GM10847 (cell line): ENCODE data around the gene FAM98C.

ENCODE experiments used
- POLR2A ChIP-seq: IDR thresholded peaks from 2 replicates; pipeline ENCODE4 v1.6.1; 2011; ENCODE audit not compliant: insufficient read length; ENCODE audit errors: extremely low read depth

Gene FAM98C

DNA sequence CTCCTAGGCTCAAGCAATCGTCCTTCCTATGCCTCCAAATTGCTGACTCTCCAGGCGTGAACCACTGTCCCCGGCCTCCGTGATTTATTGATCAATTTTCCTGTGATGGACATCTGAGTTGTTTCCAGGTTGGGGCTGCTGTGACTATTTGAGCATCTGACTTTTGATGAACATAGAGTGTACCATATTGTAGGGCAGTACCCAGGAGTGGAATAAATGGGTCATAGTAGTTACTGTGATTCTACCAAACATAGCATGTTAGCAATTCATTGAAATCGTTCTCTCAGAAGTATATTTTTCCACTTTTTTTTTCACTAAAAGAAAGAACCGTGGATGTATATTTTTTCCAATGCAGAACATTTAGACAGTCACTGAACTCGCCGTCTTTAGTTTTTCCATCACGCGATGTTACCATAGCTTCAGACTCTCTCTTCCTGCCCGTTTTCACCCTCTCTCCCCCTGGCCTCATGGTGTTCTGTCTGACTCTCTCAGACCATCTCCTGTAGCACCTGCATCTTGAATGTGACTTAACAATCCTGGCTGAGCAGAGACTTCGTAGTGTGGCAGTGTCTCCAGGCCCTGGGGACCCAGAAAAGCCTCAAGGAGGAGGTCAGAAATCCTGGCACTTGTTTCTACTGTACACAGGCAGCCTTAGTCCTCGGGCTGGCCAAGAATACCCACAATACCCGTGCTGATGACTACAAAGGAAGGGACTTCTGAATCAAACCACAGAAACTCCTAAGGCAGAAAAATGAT, 26.3 kb downstream of the FAM98C start:
- no peak for TF ChIP-seq POLR2A

DNA sequence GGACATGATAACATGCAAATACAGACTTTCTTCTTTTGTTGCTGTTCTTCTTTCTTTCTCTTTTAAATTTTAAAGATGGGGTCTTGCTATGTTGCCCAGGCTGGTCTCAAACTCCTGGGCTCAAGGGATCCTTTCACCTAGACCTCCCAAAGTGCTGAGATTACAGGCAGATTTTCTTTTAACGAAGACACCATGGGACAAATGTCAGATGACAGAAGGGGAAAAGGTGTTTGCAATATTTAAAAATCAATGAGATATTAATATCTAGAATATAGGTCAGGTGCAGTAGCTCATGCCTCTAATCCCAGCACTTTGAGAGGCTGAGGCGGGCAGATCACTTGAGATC, 26.9 kb downstream of the FAM98C start:
- no peak for TF ChIP-seq POLR2A

DNA sequence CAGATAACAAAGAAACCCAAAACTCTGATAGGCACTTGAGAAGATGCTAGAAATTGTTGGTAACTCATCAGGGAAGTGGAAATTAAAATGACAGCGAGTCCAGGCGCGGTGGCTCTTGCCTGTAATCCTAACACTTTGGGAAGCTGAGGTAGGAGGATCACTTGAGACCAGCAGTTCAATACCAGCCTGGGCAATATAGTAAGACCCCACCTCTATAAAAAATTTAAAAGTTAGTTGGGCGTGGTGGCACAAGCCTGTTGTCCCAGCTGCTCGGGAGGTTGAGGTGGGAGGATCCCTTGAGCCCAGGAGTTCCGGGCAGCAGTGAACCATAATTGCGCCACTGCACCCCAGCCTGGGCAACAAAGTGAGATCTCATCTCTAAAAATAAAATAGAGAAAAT, 28.0 kb downstream of the FAM98C start:
- no peak for TF ChIP-seq POLR2A

DNA sequence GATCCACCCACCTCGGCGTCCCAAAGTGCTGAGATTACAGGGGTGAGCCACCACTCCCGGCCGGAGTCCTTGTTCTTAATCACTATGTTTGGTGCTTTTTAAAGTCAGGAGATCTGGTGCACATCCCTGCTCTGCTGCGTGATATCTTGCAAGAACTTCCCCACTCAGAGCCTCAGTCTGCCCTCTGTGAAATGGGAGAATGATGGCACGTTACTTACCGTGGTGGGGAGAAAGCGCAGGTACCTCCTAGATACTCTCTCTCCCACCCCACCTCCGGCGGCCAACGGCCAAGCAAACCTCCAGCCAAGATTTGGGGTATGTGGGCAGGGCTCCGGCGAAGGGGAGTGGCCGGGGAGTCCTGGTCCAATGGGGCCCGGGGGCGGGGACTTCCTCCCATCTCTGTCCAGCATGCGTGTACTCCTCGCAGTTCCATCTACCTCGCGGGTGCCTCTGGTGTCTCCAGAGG, 30.4 kb downstream of the FAM98C start, which contains the start of gene RYR1:
RYR1 (plus strand) TSS at position 424 of the 466 bp plus-strand sequence. CDS start 139 bp downstream, outside the sequence.
- no peak for TF ChIP-seq POLR2A

DNA sequence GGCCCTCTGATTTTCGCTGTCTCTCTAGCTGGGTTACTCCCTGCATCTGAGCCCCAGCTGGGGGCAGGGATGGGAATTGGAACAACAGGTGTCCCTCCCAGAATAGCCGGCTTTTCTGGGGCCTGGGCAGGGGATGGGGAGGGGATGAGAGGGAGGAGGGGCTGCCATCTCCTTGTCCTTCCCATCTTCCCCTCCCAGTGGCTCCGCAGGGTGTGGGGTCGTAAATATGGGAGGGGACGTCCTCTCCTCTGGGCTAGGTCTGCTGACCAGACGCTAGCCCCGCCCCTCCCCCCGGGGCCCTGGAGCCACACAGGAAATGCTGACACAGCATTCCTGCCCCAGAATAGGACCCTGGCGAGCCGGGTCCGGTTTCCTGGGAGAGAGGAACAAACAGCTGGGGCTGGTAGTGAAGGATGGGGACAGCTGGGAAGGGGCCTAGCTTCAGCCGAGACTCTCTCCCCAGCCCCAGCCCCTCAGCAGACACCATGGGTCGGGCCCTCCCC, 31.7 kb downstream of the FAM98C start:
- no peak for TF ChIP-seq POLR2A

DNA sequence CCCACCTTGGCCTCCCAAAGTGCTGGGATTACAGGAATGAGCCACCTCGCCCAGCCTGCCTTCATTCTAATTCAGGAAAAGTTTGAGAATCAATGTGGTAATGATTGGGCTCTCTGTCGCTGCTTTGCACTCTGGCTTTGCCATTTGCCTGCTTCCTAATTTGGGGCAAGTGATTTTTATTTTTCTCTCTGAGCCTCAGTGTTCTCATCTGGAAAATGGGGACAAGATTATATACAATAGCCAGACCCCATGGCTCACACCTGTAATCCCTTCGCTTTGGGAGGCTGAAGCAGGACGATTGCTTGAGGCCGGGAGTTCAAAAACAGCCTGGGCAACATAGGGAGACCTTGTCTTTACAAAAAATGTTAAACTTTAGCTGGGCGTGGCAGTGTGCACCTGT, 34.4 kb downstream of the FAM98C start:
- no peak for TF ChIP-seq POLR2A

DNA sequence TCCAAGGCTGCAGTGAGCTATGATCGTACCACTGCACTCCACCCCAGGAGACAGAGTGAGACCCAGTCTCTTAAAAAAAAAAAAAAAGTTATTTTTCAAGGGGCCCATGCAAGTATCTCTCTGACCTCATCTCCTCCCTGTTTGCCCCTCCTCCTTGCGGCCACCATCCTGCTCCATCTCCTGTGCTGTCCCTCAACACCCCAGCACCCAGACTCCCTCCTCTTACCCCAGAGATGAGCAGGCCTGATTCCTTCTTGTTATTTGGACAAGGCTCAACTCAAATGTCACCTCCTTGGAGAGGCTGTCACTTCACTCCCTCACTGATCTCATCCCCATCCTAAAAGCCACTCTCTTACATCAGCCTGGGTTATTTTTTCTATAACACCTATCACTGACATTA, 35.0 kb downstream of the FAM98C start:
- no peak for TF ChIP-seq POLR2A

DNA sequence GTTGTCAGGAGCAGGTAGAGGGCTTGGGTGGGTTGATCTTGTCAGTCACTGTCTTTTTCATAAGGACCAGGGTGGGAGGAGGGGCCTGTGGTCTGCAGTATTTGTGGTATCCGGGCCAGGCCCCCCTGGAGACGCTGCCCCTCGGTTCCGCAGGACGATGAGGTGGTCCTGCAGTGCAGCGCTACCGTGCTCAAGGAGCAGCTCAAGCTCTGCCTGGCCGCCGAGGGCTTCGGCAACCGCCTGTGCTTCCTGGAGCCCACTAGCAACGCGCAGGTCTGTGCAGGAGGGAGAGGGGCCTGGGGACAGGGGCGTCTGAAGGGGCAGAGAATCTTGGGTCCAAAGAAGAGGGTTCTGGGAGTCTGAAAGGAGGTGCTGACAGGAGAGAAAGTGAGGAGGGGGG, 37.7 kb downstream of the FAM98C start:
- no peak for TF ChIP-seq POLR2A

DNA sequence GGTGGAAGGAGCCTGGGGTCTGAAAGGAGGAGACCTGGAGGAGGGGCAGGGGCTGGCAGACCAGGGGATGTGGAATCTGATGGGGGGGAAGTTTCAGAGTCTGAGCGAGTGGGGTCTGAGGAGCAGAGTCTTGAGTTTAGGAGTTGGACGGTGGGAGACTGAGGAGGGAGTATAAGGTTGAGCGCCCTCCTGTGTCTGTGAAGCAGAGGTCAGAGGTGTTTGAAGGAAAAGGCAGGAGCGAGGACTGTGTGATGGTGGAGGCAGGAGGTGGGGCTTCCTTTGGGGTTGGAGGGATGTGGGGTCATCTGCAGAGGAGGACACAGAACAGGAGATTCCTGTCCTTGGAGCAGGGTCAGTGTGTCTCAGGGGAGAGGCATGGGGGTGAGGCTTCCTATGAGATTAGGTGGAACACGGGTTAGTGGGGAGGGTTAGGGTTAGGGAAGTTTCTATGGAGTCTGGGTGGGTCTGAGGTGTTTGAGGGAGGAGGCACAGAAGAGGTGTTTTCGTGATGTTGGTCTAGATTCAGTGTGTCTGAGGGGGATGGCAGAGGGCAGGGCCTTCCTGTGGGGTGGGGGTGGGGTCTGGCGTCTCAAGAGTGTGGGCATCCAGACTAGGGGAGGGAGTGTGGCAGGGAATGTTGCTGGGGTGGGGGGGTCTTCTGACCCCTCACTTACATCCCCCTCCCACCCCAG, 38.9 kb downstream of the FAM98C start:
- TF ChIP-seq POLR2A = no peak

DNA sequence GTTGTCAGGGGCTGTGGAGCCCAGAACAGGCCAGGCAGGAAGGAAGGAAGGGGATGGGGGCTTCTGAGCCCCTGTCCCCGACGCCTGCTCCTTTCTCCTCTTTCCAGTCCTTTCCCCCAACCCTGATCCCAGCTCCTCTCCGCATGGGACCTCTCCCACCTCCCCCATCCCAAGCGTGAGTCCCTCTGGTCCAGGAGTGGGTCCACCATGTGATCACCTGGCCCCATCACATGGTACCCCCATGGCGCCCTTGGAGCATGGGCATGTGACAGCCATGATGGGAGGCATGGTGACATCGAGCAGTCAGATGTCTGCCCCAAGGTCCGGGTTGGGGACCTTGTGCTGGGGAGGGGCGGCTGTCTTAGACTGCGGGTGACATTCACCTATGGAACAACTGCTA, 39.8 kb downstream of the FAM98C start:
- TF ChIP-seq POLR2A = no peak

DNA sequence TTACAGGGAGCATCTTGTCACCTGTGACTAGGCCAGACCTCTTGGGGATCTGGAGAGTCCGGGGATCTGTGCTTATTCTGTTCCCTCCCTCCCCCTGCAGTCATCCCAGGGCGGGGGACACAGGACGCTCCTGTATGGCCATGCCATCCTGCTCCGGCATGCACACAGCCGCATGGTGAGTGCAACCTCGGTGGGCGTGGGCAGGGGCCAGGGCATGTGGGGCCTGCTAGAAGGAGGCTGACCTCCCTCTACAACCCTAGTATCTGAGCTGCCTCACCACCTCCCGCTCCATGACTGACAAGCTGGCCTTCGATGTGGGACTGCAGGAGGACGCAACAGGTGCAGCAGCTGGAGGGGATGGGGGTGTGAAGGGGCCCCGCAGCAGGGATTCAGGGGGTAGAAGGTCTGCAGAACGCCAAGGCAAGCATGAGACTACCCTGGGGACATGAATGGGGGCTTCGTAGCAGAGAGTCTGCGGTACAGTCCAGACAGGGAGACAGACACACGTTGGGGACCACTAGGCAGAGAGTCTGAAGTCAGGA, 40.6 kb downstream of the FAM98C start:
- no peak for TF ChIP-seq POLR2A

DNA sequence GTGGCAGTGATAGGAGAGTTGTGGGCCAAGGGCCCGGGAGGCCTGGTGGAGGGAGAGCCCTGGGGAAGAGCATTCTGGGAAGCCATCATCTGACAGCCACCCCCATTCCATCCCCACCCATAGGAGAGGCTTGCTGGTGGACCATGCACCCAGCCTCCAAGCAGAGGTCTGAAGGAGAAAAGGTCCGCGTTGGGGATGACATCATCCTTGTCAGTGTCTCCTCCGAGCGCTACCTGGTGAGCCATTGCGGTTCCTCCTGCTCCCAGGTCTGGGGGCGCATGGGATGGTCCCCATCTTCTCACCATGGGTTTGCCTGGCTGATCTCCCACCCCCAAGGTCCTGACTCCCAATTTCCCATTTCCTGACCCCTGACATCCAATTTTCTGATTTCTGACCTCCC, 41.1 kb downstream of the FAM98C start:
- TF ChIP-seq POLR2A = no peak

DNA sequence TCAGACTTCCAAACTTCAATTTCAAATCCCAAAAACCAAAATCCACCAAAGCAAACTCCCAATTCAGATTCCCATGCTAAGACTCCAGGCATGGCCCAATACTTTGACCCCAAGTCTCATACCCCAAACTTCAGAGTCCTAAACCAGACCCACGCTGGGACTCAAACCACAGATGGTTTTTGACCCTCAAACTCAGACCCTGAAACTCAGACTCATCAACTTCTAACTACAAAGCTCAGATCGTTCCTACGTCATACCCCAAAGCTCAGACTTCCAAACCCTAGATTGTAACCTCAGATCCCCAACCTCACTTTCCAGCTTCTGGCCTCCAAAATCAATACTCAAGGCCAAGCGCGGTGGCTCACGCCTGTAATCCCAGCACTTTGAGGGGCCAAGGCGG, 42.5 kb downstream of the FAM98C start:
- TF ChIP-seq POLR2A = no peak

DNA sequence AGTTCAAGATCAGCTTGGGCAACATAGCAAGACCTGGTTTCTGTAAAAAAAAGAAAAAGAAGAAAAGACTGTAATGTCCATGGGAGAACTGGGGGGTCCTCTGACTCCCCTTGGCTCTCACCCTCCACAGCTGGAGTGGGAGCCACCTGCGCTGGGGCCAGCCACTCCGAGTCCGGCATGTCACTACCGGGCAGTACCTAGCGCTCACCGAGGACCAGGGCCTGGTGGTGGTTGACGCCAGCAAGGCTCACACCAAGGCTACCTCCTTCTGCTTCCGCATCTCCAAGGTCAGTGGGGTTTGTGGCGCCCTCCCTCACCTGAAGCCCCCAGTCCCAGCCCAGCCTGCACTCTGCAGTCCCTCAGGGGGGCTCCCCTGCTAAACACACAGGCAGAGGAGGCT, 45.3 kb downstream of the FAM98C start:
- TF ChIP-seq POLR2A = no peak

DNA sequence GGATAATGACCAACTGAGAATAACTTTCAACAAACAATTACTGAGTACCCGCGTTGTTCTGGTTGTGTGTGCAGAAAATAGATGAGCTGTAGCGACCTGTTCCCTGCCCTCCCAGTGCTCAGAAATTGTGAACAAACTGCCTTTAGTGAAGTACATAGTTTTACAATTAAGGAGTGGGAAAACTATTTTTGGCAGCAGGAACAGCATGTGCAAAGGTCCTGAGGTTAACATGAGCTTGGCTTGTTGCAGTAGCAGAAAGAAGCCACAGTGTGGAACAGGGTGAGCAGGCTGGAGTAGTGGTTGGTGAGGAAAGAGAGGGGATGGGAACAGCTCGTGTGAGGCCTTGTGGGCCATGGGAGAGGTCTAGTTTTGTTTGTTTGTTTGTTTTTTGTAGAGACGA, 46.6 kb downstream of the FAM98C start:
- no peak for TF ChIP-seq POLR2A

DNA sequence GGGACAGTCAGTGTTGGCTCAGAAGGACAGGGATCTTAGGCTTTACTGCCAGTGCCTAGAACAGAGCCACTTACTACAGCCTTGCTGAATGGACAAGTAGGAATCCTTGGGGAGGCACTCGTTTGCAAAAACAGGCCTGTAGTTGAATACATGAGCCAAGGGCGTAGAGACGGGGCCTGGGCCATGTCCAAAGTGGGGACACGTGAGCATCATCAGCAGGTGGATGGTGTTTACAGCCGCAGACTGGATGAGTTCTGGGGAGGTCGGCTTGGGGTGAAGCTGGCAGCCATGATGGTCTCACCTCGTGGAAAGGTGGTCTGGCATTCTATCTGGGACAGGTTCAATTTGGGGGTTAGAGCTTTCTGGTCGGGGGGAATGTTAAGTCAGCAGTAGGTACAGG, 48.1 kb downstream of the FAM98C start:
- no peak for TF ChIP-seq POLR2A
